Measurements from ENCODE around the gene ASB18. TPM values are rescaled to one million over a fixed set of nuclear protein-coding genes. Genes with fewer than 3 reads are reported as not detected.

Gene ASB18
- total RNA-seq, 1 donor from 2014 or later = not detected

DNA sequence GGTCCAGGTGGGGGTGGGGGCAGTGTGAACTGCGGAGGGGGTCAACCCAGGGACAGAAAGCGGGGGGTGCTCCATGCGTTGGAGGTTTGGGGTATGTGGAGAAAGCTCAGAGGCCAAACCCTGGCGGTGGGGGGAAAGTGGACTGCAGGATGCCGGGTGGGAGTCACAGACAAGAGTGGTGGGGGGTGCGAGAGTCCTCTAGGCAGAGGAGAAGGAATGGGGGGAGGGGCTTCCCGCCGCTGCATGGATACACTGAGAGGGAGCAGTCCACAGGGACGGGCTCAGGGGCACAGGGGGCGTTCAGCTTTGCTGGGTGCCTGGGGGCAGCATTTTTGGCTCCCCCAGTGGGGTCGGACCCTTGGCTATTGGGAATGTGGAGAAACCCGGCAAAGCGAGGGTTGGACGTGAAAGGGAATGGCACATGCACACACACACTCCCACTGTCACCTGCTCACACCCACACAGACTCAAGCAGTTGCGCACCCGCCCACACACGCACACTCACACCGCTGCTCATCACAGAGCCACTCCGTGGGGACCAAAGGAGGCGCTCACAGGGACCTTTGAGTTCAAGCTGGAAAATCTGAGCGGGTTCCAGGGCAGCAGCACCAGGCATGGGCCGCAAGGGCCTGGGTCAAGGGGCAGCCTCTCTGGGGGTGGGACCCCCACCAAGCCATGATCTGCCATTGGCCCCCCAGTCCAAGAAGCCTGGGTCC is 103.7 kb downstream of the ASB18 start:
- no peak overlapping the region for H3K4me3 Mint-ChIP-seq
- no peaks in the 10 kb centered on the region for H3K36me3 Mint-ChIP-seq (ENCODE audit: low read depth)
- ChIA-PET CTCF (no interaction called here), POLR2A (no interaction called here)
- ATAC-seq (ENCODE audit: low read depth) (no peak), DNase-seq (no peak)
- peaks cover 59% of the 10 kb centered on the region for H3K27me3 Mint-ChIP-seq
- intact Hi-C loops (cut with micrococcal nuclease) = no loop called here
- H3K9me3 Mint-ChIP-seq = no peaks in the 10 kb centered on the region
- peaks cover 1% of the 10 kb centered on the region for H3K4me1 Mint-ChIP-seq
- TF ChIP-seq, protein P1, sequence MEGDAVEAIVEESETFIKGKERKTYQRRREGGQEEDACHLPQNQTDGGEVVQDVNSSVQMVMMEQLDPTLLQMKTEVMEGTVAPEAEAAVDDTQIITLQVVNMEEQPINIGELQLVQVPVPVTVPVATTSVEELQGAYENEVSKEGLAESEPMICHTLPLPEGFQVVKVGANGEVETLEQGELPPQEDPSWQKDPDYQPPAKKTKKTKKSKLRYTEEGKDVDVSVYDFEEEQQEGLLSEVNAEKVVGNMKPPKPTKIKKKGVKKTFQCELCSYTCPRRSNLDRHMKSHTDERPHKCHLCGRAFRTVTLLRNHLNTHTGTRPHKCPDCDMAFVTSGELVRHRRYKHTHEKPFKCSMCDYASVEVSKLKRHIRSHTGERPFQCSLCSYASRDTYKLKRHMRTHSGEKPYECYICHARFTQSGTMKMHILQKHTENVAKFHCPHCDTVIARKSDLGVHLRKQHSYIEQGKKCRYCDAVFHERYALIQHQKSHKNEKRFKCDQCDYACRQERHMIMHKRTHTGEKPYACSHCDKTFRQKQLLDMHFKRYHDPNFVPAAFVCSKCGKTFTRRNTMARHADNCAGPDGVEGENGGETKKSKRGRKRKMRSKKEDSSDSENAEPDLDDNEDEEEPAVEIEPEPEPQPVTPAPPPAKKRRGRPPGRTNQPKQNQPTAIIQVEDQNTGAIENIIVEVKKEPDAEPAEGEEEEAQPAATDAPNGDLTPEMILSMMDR (IDR thresholded peaks at IDR 0.05) = no peak
- H3K27ac Mint-ChIP-seq = no peak overlapping the region

DNA sequence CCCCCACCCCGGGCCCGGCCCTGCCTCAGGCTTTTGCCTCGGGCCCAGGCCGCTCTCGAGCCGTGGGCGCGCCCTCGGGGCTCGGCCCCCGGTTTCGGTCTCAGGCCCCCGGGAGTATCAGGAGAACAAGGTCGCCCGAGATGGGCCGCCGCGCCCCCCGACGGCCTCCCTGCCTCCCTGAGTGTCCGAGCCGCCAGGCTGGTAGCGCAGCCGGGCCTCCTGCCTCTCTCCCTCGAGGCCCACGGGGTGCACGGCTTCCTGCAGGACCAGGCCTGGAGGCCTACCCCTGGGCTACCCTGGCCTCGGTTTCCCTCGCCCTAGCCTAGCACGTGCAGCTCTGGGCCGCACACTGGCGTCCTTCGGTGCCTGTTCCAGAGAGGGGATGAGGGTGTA is 104.4 kb downstream of the ASB18 start:
- no peaks in the 10 kb centered on the region for H3K36me3 Mint-ChIP-seq (ENCODE audit: low read depth)
- no peak overlapping the region for H3K27ac Mint-ChIP-seq
- no peak overlapping the region for H3K4me3 Mint-ChIP-seq
- no peak for ATAC-seq (ENCODE audit: low read depth)
- H3K27me3 Mint-ChIP-seq = peaks cover 52% of the 10 kb centered on the region
- TF ChIP-seq, protein P1 (IDR thresholded peaks at IDR 0.05) = no peak
- H3K9me3 Mint-ChIP-seq = no peaks in the 10 kb centered on the region
- ChIA-PET CTCF (no interaction called here), POLR2A (no interaction called here)
- H3K4me1 Mint-ChIP-seq = peaks cover 1% of the 10 kb centered on the region
- intact Hi-C loops (cut with micrococcal nuclease) = no loop called here
- no peak for DNase-seq

DNA sequence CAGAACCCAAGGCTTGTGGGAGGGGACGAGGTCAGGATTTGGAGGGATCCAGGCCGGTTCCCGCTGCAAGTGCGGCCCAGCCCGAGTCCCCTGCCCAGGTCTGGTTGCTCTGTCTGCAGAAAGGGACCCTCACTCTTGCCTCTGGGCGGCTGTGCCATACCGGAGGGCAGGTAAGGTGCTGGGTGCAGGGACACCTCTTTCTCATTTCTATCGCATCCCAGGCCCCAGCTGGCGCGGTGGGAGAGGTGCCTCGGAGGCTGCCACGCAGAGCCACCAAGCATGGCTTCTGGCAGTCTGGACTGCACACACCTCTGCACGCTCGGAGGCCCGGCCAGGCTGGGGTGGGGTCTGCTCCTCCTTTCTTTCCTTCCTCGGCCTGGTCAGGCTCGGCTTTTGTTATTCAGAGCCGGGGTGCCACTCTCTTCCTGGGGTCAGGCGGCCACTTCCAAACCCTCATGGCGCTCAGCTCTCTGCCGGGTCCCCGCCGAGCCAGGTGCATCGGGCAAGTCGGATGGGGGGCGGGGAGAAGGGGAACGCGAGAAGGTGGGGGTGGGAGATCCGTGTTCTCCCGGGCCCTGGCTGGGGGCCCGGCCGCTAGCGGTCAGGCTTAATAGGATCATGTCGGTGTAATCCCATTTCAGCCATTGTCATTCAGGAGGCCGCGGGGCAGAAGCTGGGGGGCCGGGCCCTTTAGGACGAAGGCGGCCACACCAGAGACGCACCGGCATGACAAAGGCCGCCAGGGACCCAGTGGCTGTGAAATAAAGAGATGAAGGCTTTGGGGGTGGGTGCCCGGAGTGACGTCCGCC is 105.0 kb downstream of the ASB18 start:
- intact Hi-C loops (cut with micrococcal nuclease) = no loop called here
- TF ChIP-seq, protein P1 (IDR thresholded peaks at IDR 0.05) = no peak
- Mint-ChIP-seq H3K4me1 (no peaks in the 10 kb centered on the region), H3K36me3 (ENCODE audit: low read depth) (no peaks in the 10 kb centered on the region), H3K9me3 (no peaks in the 10 kb centered on the region), H3K4me3 (no peak overlapping the region), H3K27ac (no peak overlapping the region), H3K27me3 (peaks cover 50% of the 10 kb centered on the region)
- ChIA-PET POLR2A (no interaction called here), CTCF (no interaction called here)
- ATAC-seq (ENCODE audit: low read depth) (no peak), DNase-seq (no peak)

DNA sequence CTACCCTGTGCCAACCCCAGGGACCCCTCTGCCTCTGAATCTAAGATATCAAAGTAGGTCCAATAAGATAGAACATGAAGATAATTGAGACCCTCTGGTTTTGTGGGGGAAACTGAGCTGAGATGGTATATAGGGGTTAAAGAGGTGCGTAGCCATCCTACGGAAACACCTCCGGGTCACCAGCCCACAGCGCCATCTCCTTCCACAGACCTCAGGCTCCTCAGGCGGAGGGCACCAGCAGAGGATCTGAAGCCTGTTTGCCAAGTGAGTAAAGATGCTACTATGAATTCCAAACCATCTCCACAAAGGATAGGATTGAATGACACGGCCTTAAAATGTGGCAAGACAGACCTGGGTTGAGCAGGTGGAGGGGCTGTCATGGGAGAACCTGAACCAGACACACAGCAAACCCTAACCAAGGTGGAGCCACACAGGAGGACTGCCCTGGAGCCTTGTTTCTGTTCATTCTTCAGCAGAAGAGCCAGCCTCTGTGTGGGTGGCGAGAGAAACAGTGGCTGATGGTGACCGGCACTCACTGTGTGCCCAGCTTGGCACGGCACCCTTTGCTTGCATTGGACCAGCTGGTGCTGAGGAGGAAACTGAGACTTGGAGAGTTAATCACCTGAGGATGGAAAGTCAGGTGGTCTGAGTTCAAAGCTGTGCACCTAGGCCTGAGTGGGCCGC is 106.2 kb downstream of the ASB18 start:
- intact Hi-C loops (cut with micrococcal nuclease) = no loop called here
- H3K4me3 Mint-ChIP-seq = no peak overlapping the region
- DNase-seq (no peak), ATAC-seq (ENCODE audit: low read depth) (no peak)
- no peak overlapping the region for H3K27ac Mint-ChIP-seq
- peaks cover 5% of the 10 kb centered on the region for H3K9me3 Mint-ChIP-seq
- TF ChIP-seq, protein P1 (IDR thresholded peaks at IDR 0.05) = no peak
- H3K27me3 Mint-ChIP-seq = peaks cover 50% of the 10 kb centered on the region
- ChIA-PET CTCF (no interaction called here), POLR2A (no interaction called here)
- H3K36me3 Mint-ChIP-seq (ENCODE audit: low read depth) = no peaks in the 10 kb centered on the region
- H3K4me1 Mint-ChIP-seq = no peaks in the 10 kb centered on the region

DNA sequence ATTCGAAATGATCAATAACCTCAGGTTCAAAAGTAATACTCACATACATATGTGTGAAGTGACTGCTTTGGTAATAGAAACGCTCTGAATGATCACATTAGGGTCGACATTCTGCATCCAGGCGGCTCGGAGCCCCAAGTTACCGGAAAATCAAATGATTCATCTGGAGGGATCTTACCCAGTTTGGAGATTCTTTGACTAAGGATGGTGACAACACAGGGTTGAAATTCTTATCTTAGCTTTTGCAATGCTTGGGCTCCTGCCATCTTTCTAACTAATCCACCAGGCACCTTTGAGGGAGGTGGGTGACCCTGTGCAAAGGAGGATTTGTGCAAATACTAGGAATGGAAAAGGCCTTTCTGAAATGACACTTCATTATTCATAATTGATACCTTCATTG is 106.8 kb downstream of the ASB18 start:
- no peaks in the 10 kb centered on the region for H3K4me1 Mint-ChIP-seq
- CTCF ChIA-PET = no interaction called here
- H3K9me3 Mint-ChIP-seq = peaks cover 9% of the 10 kb centered on the region
- POLR2A ChIA-PET = no interaction called here
- peaks cover 46% of the 10 kb centered on the region for H3K27me3 Mint-ChIP-seq
- intact Hi-C loops (cut with micrococcal nuclease) = no loop called here
- TF ChIP-seq, protein P1 (IDR thresholded peaks at IDR 0.05) = no peak
- no peak overlapping the region for H3K27ac Mint-ChIP-seq
- H3K4me3 Mint-ChIP-seq = no peak overlapping the region
- no peak for ATAC-seq (ENCODE audit: low read depth)
- DNase-seq = no peak
- H3K36me3 Mint-ChIP-seq (ENCODE audit: low read depth) = no peaks in the 10 kb centered on the region

All from activated B cell treated with CpG ODN at 0.5 μM for 24 hours (primary cell).